ENCODE data around the gene MAPRE2.
"Not testable (repeated sequence)": the region's sequence is repeated elsewhere in the genome, so short reads cannot be mapped to it uniquely, and the experiment has no call there.

Gene MAPRE2

GRCh38 chr18:35153609-35154272 lies 112.5 kb downstream of the MAPRE2 start:
- no peak for DNase-seq (ENCODE audit: low read depth in 2 of 2)

DNA sequence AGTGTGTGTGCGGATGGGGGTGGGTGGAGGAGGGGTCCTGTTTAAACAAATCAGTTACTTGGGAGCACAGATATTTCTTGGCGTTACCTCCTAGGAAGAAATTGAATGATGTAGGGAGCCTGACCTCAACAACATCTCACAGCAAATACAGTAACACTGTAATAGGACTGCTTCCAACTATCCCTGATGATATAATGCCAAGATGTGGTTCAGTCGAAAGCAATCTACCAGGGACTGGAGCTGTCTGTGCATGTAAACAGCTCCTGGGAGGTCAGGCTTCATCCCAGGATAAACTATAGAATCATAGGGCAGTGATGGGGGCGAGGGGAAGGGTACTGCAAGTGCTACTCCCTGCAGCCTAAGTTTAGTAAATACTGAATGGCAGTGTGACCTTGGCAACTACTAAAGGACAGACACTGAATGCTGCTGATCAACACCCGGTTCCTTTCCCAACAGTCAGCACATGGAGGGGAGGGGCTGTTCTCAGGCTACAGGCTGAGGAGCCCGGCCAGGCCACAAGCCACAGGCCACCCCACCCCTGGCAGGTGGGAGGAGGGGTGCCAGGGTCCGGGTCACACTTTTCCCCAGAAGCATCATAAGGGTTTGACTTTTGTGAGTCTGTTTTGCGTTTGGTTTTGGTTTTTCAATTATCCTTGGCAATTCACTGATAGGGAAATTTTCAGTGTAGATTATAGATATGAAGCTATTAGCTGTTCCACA lies 114.3 kb downstream of the MAPRE2 start:
- no peak for DNase-seq (ENCODE audit: low read depth in 2 of 2)

GRCh38 chr18:35157181-35157580 lies 116.0 kb downstream of the MAPRE2 start:
- no peak for DNase-seq (ENCODE audit: low read depth in 2 of 2)

GRCh38 chr18:35158728-35159450 lies 117.7 kb downstream of the MAPRE2 start:
- peak in 1 of 2 donors; percentile 2 for DNase-seq (ENCODE audit: low read depth in 2 of 2)

- DNase-seq (ENCODE audit: low read depth in 2 of 2), result no peak
These were observed 118.6 kb downstream of the MAPRE2 start for GRCh38 chr18:35159782-35160181.

DNA sequence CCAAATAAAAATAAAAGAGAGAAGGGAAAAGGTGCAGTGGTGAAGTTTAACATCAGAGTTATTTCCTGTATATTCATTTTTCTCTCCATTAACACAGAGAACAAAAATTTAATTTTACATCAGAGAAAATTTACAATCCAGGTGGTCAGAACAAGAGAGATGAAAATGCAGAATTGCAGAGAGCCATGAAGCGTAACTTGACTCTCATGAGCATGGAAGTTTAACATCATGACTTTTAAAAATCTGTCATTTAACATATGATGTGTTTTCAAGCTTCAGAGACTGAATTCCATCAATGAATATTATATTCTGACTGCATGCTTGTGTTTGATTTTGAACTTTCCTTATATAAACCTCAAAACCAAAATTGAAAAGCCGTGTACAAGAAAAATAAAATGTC lies 120.3 kb downstream of the MAPRE2 start:
- no peak for DNase-seq (ENCODE audit: low read depth in 2 of 2)

DNA sequence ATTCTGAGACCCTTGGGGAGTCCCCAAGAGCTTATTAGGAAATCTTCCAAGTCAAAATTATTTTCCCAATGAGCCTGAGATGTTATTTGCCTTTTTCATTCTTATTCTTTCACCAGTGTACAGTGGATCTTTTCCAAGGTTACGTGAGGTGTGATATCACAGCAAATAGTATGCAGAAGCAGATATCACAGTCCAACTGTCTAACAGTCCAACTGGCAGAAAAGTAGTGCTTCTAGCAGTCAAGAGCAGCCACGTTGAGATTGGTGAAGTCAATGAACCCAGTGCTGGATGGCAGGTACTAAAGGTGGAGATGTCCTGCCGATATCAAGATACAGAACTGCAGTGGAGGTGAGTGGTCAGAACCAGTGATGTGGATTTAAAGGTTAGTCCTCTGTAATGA lies 120.7 kb downstream of the MAPRE2 start:
- DNase-seq (ENCODE audit: low read depth in 2 of 2), result no peak

DNA sequence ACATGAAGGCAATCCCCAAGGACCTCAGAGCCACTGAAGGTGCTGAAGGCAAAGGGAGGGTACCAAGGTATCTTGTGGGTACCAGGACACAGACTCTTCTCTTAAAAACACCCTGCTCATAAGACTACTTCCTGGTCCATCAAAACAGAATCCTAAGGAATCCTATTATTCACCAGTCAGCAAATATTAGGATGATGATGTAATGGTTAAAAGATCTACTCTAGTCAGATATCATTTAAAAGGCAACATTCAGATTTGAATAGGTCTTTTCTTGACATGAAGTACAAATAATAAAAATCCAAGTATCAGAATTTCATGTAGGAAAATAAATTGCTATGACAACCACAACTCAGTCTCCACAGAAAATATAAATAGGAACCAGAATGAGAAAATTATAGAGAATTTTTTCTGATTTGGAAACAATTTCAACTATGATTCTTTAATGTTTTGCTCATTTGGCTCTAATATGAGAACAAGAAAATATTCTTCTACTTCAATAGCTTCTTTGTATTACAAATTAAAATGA lies 121.9 kb downstream of the MAPRE2 start:
- DNase-seq (ENCODE audit: low read depth in 2 of 2), result no peak

DNA sequence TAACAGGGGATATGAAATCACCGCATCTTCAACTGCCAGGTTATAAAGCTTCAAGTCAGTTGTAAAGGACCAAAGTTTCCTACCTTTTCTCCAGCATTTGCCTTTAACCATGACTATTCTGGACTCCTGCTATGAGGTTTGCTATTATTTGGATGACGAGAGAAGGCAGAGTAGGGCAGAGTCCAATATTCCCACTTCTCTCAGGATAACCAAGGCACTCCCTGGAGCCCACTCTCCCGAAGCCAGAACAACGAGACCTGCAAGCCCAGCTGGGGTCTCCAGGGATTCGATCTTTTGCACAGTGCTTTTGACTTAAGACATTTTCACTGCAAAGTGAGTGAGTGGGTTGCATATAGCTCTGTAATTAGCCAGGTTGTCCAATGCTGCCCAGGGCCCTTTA lies 122.5 kb downstream of the MAPRE2 start:
- DNase-seq (ENCODE audit: low read depth in 2 of 2), result no peak

- DNase-seq (ENCODE audit: low read depth in 2 of 2), result no peak
These were observed 122.9 kb downstream of the MAPRE2 start for GRCh38 chr18:35164133-35164532.

DNA sequence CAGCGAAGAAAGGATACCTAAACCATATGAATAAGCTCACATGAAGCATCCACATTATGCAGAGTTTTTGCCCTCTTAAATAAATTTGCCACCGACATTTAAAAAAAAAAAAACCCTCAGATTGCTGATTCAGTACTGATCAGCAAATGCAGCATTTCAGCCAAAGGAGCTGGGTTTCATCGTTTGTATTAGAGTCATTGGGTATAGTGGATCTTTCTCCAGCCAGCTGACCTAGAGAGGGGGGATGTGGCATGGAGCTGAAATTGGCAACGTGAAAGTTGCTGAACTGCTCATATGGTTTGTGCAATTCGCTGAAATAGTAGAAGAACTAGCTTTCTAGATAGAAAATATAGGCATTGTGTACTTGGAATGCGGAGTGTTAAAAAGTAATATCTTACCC lies 126.1 kb downstream of the MAPRE2 start:
- no peak for DNase-seq (ENCODE audit: low read depth in 2 of 2)

- DNase-seq (ENCODE audit: low read depth in 2 of 2), result no peak
These were observed 126.6 kb downstream of the MAPRE2 start for GRCh38 chr18:35167857-35168256.

- not testable (repeated sequence) for DNase-seq (ENCODE audit: low read depth in 2 of 2)
These were observed 129.1 kb downstream of the MAPRE2 start for GRCh38 chr18:35170323-35170722.

GRCh38 chr18:35171315-35171987 lies 130.2 kb downstream of the MAPRE2 start:
- DNase-seq (ENCODE audit: low read depth in 2 of 2), result no peak

- no peak for DNase-seq (ENCODE audit: low read depth in 2 of 2)
These were observed 130.8 kb downstream of the MAPRE2 start for GRCh38 chr18:35172009-35172408.

DNA sequence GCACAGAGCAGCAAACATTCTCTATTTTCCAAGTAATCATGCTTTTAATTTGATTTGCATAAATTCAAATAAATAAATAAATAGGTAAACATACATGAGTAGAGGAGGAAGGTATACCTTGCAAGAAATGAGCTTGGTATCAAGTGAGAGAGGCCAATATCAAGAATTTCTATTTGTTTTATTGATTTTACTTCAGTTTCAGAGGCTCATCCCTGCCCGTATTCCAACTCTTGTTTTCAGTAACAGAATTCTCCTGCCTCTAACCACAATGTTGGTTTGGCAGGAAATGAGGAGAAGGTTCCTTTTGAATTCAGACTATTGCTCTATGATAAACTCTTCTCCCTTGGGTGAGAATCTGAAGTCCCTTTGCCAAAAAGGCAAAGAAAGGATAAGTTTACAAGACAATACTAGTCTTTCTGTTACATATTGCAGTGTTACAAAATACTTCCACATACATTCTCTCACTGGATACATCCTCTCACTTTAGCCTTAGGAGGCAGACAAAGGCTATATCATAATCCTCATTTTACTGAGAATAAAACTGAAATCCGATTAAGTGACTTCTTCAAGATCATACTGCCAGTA lies 131.3 kb downstream of the MAPRE2 start:
- DNase-seq (ENCODE audit: low read depth in 2 of 2), result no peak

DNA sequence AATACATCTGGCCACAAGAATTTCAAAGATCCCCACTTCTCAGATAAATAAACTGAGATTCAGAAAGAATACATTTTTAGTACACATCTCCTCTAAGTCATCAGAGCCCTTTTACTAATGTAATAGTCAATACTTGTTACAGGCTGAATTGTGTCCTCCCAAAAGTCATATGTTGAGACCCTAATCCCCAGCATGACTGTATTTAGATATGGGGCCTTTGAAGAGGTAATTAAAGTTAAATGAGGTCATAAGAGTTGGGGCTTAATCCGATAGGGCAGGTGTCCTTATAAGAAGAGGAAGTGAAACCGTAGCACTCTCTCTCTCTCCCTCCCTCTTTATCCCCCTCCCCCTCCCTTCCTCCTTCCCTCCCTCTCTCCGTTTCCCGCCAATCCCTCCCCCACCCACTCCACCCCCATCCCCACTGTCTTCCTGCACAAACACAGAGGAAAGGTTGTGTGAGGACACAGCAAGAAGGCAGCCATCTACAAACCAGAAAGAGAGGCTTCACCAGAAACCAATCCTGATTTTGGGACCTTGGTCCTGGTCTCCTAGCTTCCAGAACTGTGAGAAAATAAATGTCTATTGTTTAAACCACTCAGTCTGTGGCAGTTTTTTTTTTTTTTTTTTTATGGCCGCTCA lies 133.0 kb downstream of the MAPRE2 start:
- no peak for DNase-seq (ENCODE audit: low read depth in 2 of 2)

- DNase-seq (ENCODE audit: low read depth in 2 of 2), result no peak
These were observed 133.5 kb downstream of the MAPRE2 start for GRCh38 chr18:35174745-35175144.

DNA sequence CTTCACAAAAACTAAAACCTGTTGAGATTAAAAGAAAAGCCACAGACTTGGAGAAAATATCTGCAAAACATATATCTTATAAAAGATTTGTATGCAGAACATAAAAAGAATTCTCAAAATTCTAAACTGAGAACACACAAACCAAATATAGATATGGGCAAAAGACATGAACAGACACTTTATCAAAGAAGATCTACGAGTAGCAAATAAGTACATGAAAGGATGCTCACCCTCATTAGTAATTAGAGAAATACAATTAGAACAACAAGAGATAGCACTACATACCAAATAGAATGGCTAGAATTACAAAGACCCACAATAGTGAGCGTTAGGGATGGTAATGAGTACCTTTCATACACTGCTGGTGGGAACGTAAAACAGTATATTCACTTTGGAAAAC lies 135.7 kb downstream of the MAPRE2 start:
- DNase-seq (ENCODE audit: low read depth in 2 of 2), result no peak

GRCh38 chr18:35178260-35178659 lies 137.0 kb downstream of the MAPRE2 start:
- DNase-seq (ENCODE audit: low read depth in 2 of 2), result no peak

DNA sequence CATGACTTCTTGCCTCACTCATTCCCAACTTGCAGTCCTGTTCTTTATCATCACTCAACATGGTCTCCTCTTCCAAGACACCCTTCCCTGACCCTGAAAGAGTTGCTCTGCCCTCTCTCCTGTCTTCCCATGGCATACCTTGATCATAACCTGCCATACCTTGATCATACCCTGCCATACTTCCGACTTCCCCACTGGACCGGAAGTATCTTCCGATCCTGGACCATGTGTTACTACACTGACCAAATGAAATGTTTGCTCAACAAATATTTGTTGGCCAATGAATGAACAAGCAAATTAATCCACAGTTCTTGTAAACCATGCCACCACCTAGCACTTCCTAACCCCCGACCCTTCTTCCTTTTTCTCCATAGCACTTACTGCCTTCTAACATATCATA lies 138.7 kb downstream of the MAPRE2 start:
- DNase-seq (ENCODE audit: low read depth in 2 of 2), result no peak

Measured in stimulated activated CD8-positive, alpha-beta memory T cell treated with anti-CD3 and anti-CD28 coated beads, Interleukin-7, amount 100 ng/mL, for 1 hour (primary cell).